Measurements from ENCODE around the gene SLC22A4.

Gene SLC22A4

GRCh38 chr5:132260051-132260450 lies 34.1 kb upstream of the SLC22A4 start:
- TF ChIP-seq CTCF (IDR thresholded peaks at IDR 0.05; ENCODE audit: extremely low read depth, missing control alignments), result no peak
- no peak for DNase-seq (ENCODE audit: low spot score)

- no peak for TF ChIP-seq CTCF (IDR thresholded peaks at IDR 0.05; ENCODE audit: extremely low read depth, missing control alignments)
- peak; percentile 48 for DNase-seq (ENCODE audit: low spot score)
Measured at GRCh38 chr5:132260714-132261551, 33.3 kb upstream of the SLC22A4 start.

DNA sequence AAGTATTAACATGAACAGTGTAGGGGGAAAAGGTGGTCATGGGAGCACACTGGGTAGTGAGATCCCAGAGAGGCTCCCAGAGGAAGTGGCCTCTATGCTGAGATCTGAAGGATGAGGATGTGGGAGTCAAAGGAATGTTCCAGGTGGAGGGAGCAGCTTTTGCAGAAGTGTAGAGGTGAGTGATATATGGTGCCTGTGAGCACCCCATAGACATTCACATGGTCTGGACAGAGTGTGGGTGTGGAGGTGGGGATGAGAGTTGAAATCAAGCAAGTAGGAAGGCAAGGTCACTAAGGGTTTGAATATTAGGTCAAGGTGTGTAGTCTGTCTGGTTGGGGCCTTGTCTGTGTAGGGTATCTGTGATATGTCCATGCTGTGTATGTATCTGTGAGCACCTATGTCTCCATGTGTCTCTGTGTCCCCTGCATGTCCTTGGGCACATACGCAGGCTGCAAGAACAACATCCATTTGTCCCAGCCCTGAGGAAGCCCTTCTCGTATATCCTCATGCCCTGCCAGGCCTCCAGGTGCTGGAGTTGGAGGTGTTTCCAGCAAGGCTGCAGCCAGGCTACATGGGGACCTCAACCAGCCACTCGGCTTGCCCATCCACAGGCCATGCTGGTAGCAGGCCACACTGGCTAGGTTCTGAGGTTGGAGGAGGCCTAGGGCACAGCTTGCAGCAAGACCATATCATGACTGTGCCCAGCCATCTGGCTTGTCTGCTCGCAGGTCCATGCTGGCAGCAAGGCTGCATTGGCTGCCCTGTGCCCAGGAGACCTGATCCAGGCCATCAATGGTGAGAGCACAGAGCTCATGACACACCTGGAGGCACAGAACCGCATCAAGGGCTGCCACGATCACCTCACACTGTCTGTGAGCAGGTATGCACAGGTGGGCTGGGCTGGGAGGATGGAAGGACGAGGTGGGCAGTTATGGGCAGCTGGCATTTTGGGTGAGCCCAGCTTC lies 32.0 kb upstream of the SLC22A4 start:
- DNase-seq (ENCODE audit: low spot score), result peak; percentile 19
- TF ChIP-seq CTCF (IDR thresholded peaks at IDR 0.05; ENCODE audit: extremely low read depth, missing control alignments), result no peak

GRCh38 chr5:132262882-132263547 lies 31.2 kb upstream of the SLC22A4 start:
- peak; percentile 13 for DNase-seq (ENCODE audit: low spot score)
- no peak for TF ChIP-seq CTCF (IDR thresholded peaks at IDR 0.05; ENCODE audit: extremely low read depth, missing control alignments)

- peak; percentile 19 for DNase-seq (ENCODE audit: low spot score)
- no peak for TF ChIP-seq CTCF (IDR thresholded peaks at IDR 0.05; ENCODE audit: extremely low read depth, missing control alignments)
Measured at GRCh38 chr5:132263548-132264261, 30.5 kb upstream of the SLC22A4 start.

DNA sequence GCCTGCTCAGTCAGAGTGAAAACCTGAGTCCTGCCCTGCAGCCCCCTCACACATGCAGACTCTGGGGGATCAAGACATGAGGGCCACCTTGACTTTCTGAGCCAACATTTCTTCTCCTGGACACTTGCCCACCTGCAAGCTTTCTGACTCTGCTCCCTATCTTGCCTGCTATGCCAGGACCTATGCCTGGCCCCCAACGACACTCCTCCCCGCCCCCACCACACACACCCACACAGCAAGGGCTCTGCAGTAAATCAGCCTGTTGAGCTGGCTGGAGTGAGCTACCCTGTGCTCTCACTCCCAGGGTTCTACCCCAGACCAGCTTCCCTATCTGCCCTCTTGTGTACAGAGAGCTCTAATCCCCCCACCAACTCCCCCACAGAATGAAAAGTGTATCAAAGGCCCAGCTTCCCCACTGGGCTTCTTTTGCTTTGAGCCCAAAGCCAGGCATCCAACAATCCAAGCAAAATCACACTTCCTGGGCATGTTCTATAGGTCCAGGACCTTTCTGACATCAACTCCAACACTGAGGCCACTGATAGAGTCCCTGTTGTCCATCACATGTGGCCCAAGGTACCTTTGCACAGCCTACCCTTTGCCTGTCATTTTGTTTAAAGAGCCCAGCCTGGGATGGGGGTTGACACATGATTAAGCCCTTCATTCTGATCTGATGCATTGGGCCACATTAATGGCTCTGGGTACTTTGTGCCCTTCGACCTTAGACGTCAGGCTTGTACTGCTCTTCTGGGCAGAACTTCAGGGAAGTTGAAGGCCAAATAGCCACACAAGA lies 29.5 kb upstream of the SLC22A4 start:
- no peak for TF ChIP-seq CTCF (IDR thresholded peaks at IDR 0.05; ENCODE audit: extremely low read depth, missing control alignments)
- peak; percentile 7 for DNase-seq (ENCODE audit: low spot score)
